Breast epithelium (tissue), 3 donors: ENCODE data around the gene PRR19.

Experiments
- CTCF ChIP-seq, 3 donors: fragments of 450-650 bp; IDR thresholded peaks; one replicate each; pipeline ENCODE4 v1.5.1; 2016 to 2017; ENCODE audit warnings: antibody characterized with exemption in 3 of 3, mild to moderate bottlenecking in 3 of 3, moderate library complexity in 3 of 3
- POLR2A ChIP-seq: fragments of 450-650 bp; IDR thresholded peaks from one replicate; pipeline ENCODE4 v1.6.1; 2016; ENCODE audit warnings: antibody characterized with exemption, mild to moderate bottlenecking, moderate library complexity

DNA sequence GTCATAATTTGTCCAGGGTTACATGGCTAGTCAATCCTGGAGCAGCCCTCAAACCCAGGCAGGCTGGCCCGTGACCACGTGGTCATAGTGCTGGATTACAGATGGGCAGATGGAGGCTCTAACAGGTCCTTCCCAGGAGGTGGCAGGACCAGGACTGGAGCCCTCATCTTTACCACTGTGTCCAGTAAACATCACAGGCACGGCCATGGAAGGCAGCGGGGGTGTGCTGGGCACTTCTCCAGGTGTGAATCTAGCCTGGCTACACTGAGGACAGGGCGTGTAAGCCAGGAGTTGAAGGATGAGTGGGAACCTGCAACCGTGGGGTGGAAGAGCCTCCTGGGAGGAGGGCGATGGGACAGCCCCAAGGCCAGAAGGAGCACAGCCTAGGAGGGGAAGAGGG, 26.8 kb upstream of the PRR19 start:
- TF ChIP-seq CTCF (IDR thresholded peaks at IDR 0.05) (no peak), POLR2A (no peak)
